ENCODE results near the gene FBXL19.

Gene FBXL19

DNA sequence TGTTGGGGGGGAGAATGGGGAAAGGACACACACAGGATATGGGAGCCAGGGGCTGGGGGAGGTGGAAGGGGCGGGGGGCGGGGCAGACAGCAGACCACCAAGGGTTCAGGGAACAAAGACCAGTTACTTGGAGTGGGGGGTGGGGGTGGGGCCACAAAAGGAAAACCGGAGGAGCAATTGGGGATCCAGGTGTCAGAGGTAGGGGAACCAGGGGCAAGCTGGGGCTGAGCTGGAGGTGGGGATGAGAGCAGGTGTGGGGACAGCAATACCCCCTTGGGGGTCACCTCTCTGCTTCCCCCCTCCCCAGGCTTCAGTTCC is 24.1 kb downstream of the FBXL19 start:
- no peak for DNase-seq (ENCODE audit: low read depth)

DNA sequence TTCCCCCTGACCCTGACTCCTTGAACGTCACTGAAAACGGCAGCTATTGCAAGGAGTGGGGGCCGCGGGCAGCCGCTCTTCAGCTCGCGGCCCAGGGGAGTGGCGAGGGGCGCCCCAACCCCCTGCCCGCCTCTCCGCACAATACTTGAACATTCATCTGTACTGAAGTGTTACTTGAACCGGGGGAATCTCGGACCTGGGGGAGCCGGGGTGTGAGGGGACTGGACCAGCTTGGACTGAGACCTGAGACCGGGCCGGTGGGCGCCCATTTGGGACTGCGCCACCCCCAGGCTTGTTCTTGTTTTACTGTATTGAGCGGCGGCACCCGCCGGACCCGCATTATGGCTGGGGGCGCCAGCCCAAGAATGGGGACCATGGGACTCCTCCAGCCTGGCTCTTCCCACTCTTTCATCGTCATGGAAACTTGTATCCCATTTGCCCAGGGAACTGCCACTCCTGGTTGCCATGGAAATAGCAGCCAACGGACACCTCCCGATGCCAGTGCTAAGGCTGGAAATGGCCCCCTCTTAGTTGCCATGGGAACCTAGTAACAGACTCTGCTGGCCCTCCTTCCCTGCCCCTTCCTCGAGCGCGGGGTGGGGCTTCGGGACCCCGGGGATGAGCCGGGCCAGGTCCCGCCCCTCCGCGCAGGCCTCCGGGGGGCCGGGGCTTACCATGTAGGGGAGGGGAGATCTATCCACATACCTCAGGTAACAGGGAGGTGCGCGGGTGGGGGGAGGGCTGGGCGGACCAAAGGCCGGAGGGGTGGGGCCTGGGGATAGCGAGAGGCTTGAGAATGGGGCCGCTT is 24.7 kb downstream of the FBXL19 start:
- DNase-seq (ENCODE audit: low read depth): peak; percentile 98

DNA sequence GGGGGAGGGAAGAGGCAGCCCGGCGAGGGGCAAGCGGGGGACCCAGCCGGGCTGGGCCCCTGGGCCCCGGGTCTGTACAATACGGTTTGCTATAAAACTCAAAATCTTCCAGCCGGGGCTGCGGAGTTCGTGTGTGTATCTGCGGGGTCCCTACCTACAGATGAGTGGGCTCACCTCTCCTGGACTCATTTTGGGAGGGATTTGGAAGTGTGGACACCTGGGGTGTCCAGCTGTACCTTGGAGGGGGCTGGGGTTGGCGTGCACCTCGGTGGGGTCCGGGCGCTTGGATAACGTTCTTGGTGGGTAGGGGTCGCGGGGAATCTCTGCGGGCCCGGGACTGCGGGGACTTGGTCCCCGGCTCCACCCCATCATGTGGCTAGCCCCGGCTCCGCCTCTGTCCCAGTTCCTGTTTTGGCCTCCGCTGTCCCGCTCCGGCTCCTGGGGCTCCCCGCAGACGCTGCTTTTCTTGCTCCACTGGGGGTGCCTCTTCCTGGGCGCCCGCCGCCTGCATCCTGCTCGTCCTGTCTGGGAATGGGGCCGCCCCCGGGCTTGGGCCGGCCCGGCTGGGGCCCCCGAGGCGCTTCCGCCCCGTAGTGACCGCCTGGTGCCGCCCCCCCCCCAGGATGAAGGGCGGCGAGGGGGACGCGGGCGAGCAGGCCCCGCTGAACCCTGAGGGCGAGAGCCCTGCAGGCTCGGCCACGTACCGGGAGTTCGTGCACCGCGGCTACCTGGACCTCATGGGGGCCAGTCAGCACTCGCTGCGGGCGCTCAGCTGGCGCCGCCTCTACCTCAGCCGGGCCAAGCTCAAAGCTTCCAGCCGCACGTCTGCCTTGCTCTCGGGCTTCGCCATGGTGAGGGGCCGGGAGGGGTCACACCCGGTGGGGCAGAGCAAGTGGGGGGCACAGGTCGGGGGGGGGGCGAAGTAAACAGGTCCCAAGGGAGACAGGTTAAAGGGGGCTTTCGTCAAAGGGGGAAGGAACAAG is 25.6 kb downstream of the FBXL19 start, which contains the start of gene ORAI3:
TSS of gene ORAI3 (plus strand) at position 402 of the 983 bp plus-strand sequence. CDS start at position 624, 222 bp downstream.
- peak; percentile 35 for DNase-seq (ENCODE audit: low read depth)

DNA sequence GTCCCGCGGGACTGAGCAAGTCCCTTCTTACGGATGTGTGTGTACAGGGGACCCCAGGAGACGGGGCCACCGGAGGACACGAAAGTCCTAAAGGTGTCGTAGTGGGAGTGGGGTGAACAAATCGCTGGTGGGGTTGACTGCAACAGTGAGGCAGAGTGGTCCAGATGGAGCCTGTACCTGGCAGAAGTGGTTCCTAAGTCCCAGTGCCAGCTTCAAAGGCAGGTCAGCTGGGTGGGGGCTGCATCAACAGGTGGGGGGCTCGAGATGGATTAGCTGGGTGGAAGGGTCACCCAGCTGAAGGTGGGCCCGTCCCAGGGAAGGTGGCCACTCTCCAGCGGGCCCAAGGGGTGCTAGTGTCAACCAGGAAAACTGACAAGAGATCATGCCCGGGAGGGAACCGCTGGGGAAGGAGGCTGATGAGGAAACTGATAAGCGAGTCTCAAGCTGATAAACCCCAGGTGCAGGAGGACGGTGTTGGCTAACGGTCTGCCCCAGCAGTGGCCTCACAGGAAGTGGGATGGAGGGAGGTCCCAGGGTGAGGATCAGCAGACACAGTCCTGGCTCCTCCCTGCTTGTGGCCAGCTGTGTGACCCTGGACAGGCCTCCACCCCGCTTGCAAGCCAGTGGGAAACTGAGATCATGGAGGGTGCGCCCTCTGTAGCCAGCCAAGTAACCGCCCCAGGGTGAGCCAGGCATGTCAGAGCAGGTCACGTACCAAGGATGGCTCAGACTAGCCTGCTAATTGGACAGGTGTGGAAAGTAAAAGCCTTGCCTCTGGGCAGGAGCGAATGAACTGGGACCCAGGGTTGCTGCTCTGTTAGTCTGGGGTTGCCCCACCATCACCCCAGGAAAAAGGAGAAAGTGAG is 26.5 kb downstream of the FBXL19 start:
- peak; percentile 87 for DNase-seq (ENCODE audit: low read depth)

DNA sequence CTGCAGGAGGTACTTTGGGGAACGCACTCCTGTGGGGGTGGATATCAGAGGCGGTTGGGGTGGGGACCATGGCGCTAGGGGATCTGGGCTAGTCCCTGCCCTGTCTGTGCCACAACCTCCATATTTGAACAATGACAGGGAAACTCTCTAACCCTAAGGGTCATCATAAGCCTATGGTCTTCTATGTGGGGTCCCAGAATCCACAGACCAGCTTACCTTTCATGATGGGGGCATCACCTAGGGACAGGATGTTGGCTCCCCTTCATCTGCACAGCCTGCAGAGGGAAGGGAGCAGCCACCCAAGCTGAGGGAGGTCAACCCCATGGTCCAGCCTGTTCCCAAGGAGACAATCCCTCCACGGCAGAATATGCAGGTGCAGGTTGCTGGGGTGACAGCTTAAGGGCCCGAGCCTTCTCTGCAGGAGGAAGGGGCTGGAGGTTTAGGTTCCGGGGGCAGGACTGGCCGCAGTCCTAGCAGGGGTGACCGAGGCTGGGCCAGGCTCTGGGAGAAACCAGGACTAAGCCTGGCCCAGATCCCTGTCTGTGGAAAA is 27.2 kb downstream of the FBXL19 start:
- DNase-seq (ENCODE audit: low read depth): no peak

DNA sequence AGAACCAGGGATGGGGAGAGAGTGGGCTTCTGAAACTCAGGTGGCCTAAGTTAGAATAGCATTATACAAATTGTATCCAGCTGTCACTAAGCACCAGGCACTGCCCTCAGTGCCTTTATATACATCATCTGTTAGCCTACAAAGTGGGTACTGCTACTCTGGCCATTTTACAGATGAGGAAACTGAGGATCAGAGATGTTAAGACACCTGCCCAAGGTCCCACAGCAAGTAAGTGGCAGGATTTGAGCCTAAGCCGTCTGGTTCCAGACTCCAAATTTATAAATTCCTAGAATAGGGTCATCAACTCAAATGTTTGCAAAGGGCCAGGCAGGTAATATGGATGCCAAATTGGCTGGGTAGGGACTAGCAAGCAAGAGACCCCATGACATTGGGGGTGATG is 27.8 kb downstream of the FBXL19 start:
- DNase-seq (ENCODE audit: low read depth): no peak

DNA sequence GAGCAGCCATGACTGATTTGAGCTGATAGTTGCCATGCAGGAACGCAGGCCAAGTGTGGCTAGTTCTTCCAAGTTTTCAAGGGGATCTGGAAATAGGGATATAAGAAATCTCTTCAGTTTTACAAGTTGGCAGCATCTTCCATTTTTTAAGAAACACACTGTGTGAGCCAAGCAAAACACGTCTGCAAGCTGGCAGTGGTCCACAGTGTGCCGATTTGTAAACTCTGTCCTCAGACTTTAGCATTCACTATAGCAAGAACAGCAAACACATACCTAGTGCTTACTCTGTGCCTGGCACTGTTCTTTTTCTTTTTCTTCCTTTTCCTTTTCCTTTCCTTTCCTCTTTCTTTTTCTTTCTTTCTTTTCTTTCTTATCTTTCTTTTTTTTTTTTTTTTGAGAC is 28.4 kb downstream of the FBXL19 start:
- peak; percentile 73 for DNase-seq (ENCODE audit: low read depth)

DNA sequence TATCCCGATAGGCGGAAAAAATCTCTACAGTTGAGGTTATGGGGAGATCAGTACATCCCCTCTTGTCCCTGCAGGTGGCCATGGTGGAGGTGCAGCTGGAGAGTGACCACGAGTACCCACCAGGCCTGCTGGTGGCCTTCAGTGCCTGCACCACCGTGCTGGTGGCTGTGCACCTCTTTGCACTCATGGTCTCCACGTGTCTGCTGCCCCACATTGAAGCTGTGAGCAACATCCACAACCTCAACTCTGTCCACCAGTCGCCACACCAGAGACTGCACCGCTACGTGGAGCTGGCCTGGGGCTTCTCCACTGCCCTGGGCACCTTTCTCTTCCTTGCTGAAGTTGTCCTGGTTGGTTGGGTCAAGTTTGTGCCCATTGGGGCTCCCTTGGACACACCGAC is 29.7 kb downstream of the FBXL19 start:
- no peak for DNase-seq (ENCODE audit: low read depth)

DNA sequence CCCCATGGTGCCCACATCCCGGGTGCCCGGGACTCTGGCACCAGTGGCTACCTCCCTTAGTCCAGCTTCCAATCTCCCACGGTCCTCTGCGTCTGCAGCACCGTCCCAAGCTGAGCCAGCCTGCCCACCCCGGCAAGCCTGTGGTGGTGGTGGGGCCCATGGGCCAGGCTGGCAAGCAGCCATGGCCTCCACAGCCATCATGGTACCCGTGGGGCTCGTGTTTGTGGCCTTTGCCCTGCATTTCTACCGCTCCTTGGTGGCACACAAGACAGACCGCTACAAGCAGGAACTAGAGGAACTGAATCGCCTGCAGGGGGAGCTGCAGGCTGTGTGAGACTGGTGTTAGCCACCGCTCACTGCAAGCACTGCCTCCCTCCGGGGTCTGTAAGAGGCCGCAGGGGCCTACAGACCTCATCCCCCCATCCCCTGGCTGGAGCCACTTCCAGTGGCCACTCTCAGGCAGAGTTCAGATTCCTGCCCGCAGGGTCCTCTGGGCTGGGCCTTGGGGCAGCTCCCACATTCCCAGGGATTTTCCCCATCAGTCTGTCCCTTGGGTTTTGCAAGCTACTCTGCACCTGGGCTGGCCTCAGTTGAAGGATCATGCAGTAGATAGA is 30.2 kb downstream of the FBXL19 start:
- DNase-seq (ENCODE audit: low read depth): peak; percentile 50

DNA sequence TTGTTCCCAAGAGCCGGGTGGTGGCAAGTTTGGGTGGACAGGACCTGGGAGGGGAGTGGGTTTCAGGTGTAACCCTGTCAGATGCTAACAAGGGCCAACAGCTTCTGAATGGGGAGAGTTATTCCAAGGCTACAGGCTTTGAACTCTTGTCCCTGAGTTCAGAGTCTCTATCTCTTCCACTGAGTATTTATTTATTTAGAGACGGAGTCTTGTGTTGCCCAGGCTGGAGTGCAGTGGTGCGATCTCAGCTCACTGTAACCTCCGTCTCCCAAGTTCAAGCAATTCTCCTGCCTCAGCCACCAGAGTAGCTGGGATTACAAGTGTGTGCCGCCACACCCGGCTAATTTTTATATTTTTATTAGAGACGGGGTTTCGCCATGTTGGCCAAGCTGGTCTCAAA is 31.6 kb downstream of the FBXL19 start:
- DNase-seq (ENCODE audit: low read depth): no peak

DNA sequence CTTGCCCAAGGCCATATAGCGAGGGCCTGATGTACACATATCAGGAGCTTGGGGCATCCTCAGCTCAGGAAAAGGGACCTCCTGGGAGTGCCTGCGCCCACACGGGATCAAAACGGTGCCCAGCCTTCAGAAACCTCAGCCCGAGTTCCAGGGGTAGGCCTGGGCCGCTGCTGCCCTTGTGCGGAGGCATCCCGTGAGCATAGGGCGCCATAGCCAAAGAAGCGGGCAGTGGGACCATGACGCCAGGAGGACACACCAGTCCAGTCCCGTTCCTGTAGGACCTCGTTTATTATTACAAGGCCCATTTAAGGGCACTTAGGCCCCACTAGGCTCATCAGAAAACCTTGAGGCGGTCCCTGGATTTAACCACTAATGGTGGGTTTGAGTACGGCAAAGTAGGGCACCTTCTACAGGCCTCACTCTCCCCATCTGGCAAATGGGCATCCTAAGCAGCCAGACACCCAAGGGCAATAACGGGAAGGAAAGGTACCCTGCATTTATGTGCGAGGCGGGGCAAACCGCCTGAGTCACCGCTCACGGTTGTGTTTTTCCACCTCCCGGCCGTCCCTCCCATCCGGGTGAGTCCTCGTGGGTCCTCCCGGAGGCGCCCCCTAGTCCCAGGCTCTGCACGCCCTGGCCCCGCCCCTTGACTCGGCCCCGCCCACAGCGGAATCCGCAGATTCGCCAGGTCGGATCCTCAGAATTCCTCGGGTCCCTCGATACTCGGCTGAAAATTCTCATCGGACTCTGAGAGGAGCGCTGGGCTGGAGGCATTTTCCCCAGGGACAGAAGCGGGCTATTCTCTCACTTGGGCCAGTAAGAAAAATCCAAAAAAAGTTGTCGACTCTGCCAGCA is 33.5 kb downstream of the FBXL19 start:
- peak; percentile 69 for DNase-seq (ENCODE audit: low read depth)

DNA sequence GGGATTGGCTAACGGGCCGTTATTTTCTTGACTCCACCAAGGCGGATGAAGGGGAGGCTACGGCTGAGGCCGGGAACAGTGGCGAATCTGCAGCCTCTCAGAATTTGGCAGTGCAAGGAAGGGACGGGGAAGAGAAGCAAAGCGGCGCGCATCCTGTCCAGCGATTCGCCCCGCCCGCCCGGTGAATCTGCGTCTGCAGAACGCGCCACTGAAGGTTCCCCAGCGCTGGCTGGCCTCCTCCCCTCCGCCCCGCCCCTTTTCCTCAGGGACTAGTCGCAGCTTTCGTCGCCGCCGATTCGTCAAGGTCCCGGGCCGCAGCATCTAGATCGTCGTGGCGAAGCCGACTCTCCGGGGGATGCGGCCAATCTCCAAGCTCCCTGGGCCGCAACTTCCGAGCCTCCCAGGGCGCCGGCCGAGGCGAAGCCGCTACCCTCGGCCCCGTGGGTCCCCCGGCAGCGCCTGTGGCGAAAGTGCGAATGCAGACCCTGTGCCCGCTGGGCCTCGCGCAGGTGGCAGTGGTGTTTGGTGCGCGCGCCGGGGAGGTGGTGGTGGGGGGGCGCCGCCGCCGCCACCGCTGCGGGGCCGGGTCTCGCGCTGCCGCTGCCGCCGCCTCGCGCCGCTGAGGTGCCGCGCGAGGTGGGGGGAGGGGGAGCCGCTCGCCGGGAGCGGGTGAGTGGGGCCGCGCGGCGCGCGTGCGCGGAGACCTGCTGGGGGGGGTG is 34.2 kb downstream of the FBXL19 start, which contains the start of gene SETD1A:
TSS of gene SETD1A (plus strand) at position 299 of the 719 bp plus-strand sequence. CDS start 978 bp downstream, outside the sequence.
- peak; percentile 87 for DNase-seq (ENCODE audit: low read depth)

DNA sequence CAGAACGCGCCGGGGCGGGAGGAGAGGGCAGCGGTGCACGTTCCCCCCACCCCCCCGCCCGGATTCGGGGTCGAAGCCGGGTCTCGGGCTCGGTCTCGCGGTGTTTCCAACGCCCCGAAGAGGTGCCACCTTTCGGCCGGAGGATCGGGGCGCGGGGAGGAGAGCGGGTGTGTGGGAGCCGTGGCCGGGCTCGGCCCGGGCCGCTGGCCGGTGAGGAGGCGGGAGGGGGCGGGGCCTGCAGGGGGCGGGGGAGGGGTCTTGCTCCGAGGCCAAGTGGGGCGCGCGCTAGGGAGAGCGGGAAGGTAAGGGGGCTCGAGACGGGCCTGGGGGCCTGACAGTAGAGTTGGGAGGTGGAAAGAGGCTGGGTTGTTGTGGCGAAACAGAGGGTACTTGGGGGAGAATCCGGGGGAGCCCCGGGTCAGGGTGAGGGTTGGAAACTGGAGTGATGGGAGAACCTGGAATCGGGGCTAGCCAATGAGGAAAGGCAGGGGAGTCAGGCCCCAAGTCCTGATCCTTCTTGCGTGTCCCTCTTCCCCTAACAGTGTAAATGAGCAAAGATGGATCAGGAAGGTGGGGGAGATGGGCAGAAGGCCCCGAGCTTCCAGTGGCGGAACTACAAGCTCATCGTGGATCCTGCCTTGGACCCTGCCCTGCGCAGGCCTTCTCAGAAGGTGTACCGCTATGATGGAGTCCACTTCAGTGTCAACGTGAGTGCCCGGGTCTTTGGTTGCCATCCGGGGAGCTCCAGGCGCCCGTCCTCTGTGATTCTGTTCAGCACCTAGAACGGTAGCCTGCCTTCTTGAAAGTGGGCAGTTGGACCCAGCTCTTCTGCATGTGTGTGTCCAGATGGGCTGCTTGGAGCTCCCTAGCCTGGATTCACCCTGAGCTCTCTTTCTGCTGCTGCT is 35.1 kb downstream of the FBXL19 start:
- DNase-seq (ENCODE audit: low read depth): peak; percentile 25

DNA sequence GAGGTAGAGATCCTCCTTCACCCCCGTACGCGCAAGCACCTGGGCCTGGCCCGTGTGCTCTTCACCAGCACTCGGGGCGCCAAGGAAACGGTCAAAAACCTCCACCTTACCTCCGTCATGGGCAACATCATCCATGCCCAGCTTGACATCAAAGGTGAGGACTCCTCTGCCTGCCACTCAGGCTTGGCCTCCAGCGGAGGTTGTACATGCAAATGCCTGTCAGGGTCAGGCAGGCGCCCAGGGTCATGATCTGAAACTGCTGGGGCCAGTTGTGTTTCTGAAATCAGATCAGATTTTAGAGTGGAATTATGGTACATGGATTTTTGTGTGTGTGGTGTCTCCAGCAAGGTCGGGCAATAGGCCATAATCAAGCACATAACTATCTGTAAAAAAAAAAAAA is 38.0 kb downstream of the FBXL19 start:
- no peak for DNase-seq (ENCODE audit: low read depth)

DNA sequence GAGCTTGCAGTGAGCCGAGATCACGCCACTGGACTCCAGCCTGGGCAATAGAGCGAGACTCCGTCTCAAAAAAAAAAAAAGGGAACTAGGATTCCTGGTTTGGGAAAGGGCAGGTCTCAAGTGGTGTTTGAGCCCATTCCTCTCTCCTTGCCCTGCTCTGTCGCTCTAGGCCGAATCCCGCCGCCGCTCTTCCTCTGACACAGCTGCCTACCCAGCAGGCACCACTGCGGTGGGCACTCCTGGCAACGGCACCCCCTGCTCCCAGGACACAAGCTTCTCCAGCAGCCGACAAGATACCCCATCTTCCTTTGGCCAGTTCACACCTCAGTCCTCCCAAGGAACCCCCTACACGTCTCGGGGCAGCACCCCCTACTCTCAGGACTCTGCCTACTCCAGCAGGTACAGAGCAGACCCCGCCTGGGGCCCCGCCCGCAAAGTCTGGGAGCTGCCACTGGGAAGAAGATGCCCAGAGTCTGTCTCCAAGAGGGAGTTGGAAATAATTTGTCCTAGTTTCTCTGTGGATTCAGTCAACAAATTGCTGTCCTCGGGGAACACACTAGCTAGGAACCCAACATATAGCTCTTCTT is 40.6 kb downstream of the FBXL19 start:
- DNase-seq (ENCODE audit: low read depth): no peak

DNA sequence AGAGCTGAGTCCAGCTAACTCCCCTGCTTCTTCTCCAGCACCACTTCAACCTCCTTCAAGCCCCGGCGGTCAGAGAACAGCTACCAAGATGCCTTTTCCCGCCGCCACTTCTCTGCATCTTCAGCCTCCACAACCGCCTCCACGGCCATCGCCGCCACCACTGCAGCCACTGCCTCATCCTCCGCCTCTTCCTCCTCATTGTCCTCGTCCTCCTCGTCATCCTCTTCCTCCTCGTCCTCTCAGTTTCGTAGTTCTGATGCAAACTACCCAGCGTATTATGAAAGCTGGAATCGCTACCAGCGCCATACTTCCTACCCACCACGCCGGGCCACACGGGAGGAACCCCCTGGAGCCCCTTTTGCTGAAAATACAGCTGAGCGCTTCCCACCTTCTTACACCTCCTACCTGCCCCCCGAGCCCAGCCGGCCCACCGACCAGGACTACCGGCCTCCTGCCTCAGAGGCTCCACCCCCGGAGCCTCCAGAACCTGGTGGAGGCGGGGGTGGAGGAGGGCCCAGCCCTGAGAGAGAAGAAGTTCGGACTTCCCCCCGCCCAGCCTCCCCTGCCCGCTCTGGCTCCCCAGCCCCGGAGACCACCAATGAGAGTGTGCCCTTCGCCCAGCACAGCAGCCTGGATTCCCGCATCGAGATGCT is 41.3 kb downstream of the FBXL19 start:
- DNase-seq (ENCODE audit: low read depth): no peak

DNA sequence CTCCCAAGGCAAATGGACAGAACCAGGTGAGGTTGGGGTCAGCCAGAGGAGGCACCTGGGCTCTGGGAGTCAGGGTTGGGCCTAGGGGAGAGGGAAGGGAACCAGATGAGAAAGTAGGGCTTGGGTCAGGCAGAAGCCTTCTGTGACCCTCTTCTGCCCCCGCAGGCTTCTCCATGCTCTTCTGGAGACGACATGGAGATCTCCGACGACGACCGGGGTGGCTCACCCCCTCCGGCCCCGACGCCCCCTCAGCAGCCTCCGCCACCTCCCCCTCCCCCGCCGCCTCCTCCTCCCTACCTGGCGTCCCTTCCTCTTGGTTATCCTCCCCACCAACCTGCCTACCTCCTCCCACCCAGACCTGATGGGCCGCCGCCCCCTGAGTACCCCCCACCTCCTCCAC is 42.1 kb downstream of the FBXL19 start:
- DNase-seq (ENCODE audit: low read depth): no peak
